Gastrocnemius medialis (tissue), 4 donors: ENCODE results near the gene PRKAR1A. TPM values are rescaled to one million over a fixed set of nuclear protein-coding genes. Genes with fewer than 3 reads are reported as not detected.

Experiments
- ATAC-seq, 2 donors: fragments of 150-250 bp; one replicate each; pipeline ENCODE4 v1.9.1; 2016
- DNase-seq, 2 donors: peaks; one replicate each; pipeline ENCODE4 v3.0.0-alpha.2; 2019
- H3K27ac ChIP-seq, 4 donors: fragments of 200-600 bp; sonication (generic); 1 replicate in 1 of 4; 2 replicates in 3 of 4; pipeline ENCODE4 v1.5.1; 2016 to 2018; ENCODE audit warnings: mild to moderate bottlenecking in 2 of 4, moderate library complexity in 1 of 4
- H3K27me3 ChIP-seq, 3 donors: fragments of 200-600 bp; sonication (generic) in 2 of 3; 1 replicate in 1 of 3; 2 replicates in 2 of 3; pipeline versions ENCODE4 v1.5.1 to v1.6.0; 2016 to 2019; ENCODE audit warnings: mild to moderate bottlenecking in 1 of 3, moderate library complexity in 1 of 3
- H3K36me3 ChIP-seq, 2 donors: fragments of 200-600 bp; sonication (generic) in 1 of 2; one replicate each; pipeline ENCODE4 v1.5.1; 2017 to 2018
- H3K4me1 ChIP-seq, 2 donors: fragments of 200-600 bp; sonication (generic) in 1 of 2; one replicate each; pipeline ENCODE4 v1.5.1; 2016 to 2017; ENCODE audit warnings: mild to moderate bottlenecking in 2 of 2
- H3K4me3 ChIP-seq, 4 donors: fragments of 200-600 bp; sonication (generic) in 3 of 4; 1 replicate in 1 of 4; 2 replicates in 3 of 4; pipeline ENCODE4 v1.5.1; 2016 to 2019; ENCODE audit warnings: mild to moderate bottlenecking in 2 of 4
- H3K9me3 ChIP-seq, 3 donors: fragments of 200-600 bp; sonication (generic) in 2 of 3; 1 replicate in 1 of 3; 2 replicates in 2 of 3; pipeline ENCODE4 v1.5.1; 2016 to 2019
- CTCF ChIP-seq, 5 experiments: fragments of 450-650 bp in 3 of 5; fragments of 200-600 bp in 2 of 5; sonication (generic) in 2 of 5; IDR thresholded peaks in 4 of 5; conservative IDR thresholded peaks in 1 of 5; 1 replicate in 4 of 5; 2 replicates in 1 of 5; pipeline ENCODE4 v1.5.1; 2016 to 2019; ENCODE audit warnings: antibody characterized with exemption in 5 of 5, mild to moderate bottlenecking in 3 of 5, moderate library complexity in 3 of 5
- POLR2A ChIP-seq, 2 donors: fragments of 450-650 bp; IDR thresholded peaks; one replicate each; pipeline ENCODE4 v1.6.1; 2017; ENCODE audit warnings: antibody characterized with exemption in 2 of 2, mild to moderate bottlenecking in 2 of 2, moderate library complexity in 2 of 2
- in situ Hi-C, 4 donors: fragments of 200-750 bp; cut with MboI; loops; one replicate each; pipeline versions ENCODE4 v1.15.0 to v1.8.0; 2017; ENCODE audit warnings: low sequenced_read_pairs in 4 of 4
- intact Hi-C: fragments of 100-400 bp; cut with DNase I; formaldehyde crosslinking; loops from one replicate; pipeline ENCODE4 v1.15.1; 2023; ENCODE audit warnings: low total_unique reads
- total RNA-seq, 4 donors: library from RNA; depleted of rRNA; stranded (reverse); fragments of >200 nt; gene quantifications; one replicate each; pipeline versions ENCODE4 v1.1.0 to v1.2.3, GENCODE V29; 2016

Gene PRKAR1A
- total RNA-seq, 4 donors from 2014 or later, result 271 to 656 (median 557) TPM

GRCh38 chr17:68596411-68596945 is 84.2 kb downstream of the PRKAR1A start:
- Histone ChIP-seq H3K4me3 (no peak overlapping the region), H3K27me3 (peaks cover 13 to 20% (median 14%) of the 10 kb centered on the region in 3 donors), H3K9me3 (no peaks in the 10 kb centered on the region), H3K36me3 (no peaks in the 10 kb centered on the region), H3K4me1 (peaks cover 0 to 5% of the 10 kb centered on the region in 2 donors), H3K27ac (peak overlapping the region in 2 of 4 donors; percentile 3 to 35)
- in situ Hi-C loops, result no loop called here
- no peak for DNase-seq
- TF ChIP-seq CTCF (IDR thresholded peaks at IDR 0.05 in 4 of 5, conservative IDR thresholded peaks at IDR 0.05 in 1 of 5), result no peak
- no peak for TF ChIP-seq POLR2A (IDR thresholded peaks at IDR 0.05)
- ATAC-seq, result no peak
- intact Hi-C loops, result no loop called here

- in situ Hi-C loops, result no loop called here
These were observed 85.8 kb downstream of the PRKAR1A start for GRCh38 chr17:68598074-68598473.

GRCh38 chr17:68598545-68598961 is 86.3 kb downstream of the PRKAR1A start:
- TF ChIP-seq POLR2A (IDR thresholded peaks at IDR 0.05) (no peak), CTCF (IDR thresholded peaks at IDR 0.05 in 4 of 5, conservative IDR thresholded peaks at IDR 0.05 in 1 of 5) (no peak)
- Histone ChIP-seq H3K27ac (peak overlapping the region in 1 of 4 donors; percentile 1), H3K9me3 (no peaks in the 10 kb centered on the region), H3K4me1 (peaks cover 0 to 6% of the 10 kb centered on the region in 2 donors), H3K4me3 (peak overlapping the region in 1 of 4 donors; percentile 53), H3K36me3 (no peaks in the 10 kb centered on the region), H3K27me3 (peaks cover 20 to 26% (median 22%) of the 10 kb centered on the region in 3 donors)
- intact Hi-C loops (no loop called here), in situ Hi-C loops (no loop called here)
- DNase-seq (no peak), ATAC-seq (no peak)

More at GRCh38 chr17:68598074-68598473, 85.8 kb downstream of the PRKAR1A start:
- Histone ChIP-seq H3K27ac (peak overlapping the region in 1 of 4 donors; percentile 1), H3K4me1 (peaks cover 0 to 6% of the 10 kb centered on the region in 2 donors), H3K4me3 (no peak overlapping the region), H3K9me3 (no peaks in the 10 kb centered on the region), H3K36me3 (no peaks in the 10 kb centered on the region), H3K27me3 (peaks cover 20 to 23% (median 22%) of the 10 kb centered on the region in 3 donors)
- intact Hi-C loops, result no loop called here
- ATAC-seq (no peak), DNase-seq (no peak)
- TF ChIP-seq POLR2A (IDR thresholded peaks at IDR 0.05) (no peak), CTCF (IDR thresholded peaks at IDR 0.05 in 4 of 5, conservative IDR thresholded peaks at IDR 0.05 in 1 of 5) (no peak)

- H3K4me3 ChIP-seq, result peak overlapping the region; percentile 48 to 68 (median 58)
- in situ Hi-C loops, result no loop called here
- peak; percentile 13 to 21 for TF ChIP-seq POLR2A (IDR thresholded peaks at IDR 0.05)
- no peak for TF ChIP-seq CTCF (IDR thresholded peaks at IDR 0.05 in 4 of 5, conservative IDR thresholded peaks at IDR 0.05 in 1 of 5)
- no peaks in the 10 kb centered on the region for H3K9me3 ChIP-seq
- intact Hi-C loops, result no loop called here
- peak overlapping the region; percentile 59 to 66 (median 64) for H3K27ac ChIP-seq
- peak; percentile 51 to 57 for ATAC-seq
- H3K36me3 ChIP-seq, result no peaks in the 10 kb centered on the region
- peaks cover 20 to 26% (median 22%) of the 10 kb centered on the region in 3 donors for H3K27me3 ChIP-seq
- DNase-seq, result peak in 1 of 2 donors; percentile 15
- H3K4me1 ChIP-seq, result peaks cover 0 to 6% of the 10 kb centered on the region in 2 donors
These were observed 86.9 kb downstream of the PRKAR1A start for GRCh38 chr17:68599091-68599490.
